ENCODE measurements around the gene CPT1B. TPM values are rescaled to one million over a fixed set of nuclear protein-coding genes. Genes with fewer than 3 reads are reported as not detected.

Gene CPT1B
- total and polyA plus RNA-seq, 2 donors (not counting 1 experiment from before 2014, with no cell fraction given): 55.0 to 109 TPM

- 53% methylated on average over 67 of the region's 68 CpGs for WGBS (ENCODE audit: insufficient coverage)
- Histone ChIP-seq H3K9ac (ENCODE audit: low read length) (peak overlapping the region; percentile 71), H2AFZ (ENCODE audit: insufficient read depth, low read depth, low read length, poor library complexity, severe bottlenecking) (peak overlapping the region; percentile 93), H3K9me3 (ENCODE audit: control extremely low read depth in 1 of 3, control insufficient read depth in 2 of 3, insufficient read depth in 1 of 3, low read length in 2 of 3) (no peaks in the 10 kb centered on the region), H3K36me3 (replicated peaks in 1 of 2; ENCODE audit: control extremely low read depth in 1 of 2, control insufficient read depth in 1 of 2, extremely low read depth in 1 of 2, insufficient read depth in 2 of 2, low read length in 1 of 2) (no peaks in the 10 kb centered on the region), H3K4me1 (ENCODE audit: control insufficient read depth in 2 of 2, insufficient read depth in 2 of 2, low read length in 2 of 2) (peaks cover 27 to 35% of the 10 kb centered on the region in 2 donors), H3K4me3 (ENCODE audit: control extremely low read depth in 1 of 5, extremely low read depth in 1 of 5, insufficient read depth in 1 of 5, low read depth in 2 of 5, low read length in 4 of 5) (peak overlapping the region in 4 of 5 experiments; percentile 45 to 69 (median 58)), H3K27ac (ENCODE audit: low read length in 2 of 2) (peak overlapping the region; percentile 34 to 70), H3K79me2 (ENCODE audit: control insufficient read depth, insufficient read depth, low read length) (peaks cover 23% of the 10 kb centered on the region), H3K27me3 (replicated peaks in 1 of 4; ENCODE audit: control extremely low read depth in 1 of 4, control insufficient read depth in 3 of 4, insufficient read depth in 4 of 4, low read length in 3 of 4) (no peaks in the 10 kb centered on the region), H3K4me2 (replicated peaks; ENCODE audit: low read depth, low read length, poor library complexity, severe bottlenecking) (peak overlapping the region; percentile 98), H4K20me1 (ENCODE audit: control insufficient read depth, insufficient read depth, low read length, poor library complexity, severe bottlenecking) (no peaks in the 10 kb centered on the region)
- Mint-ChIP-seq H3K27ac (peak overlapping the region; percentile 71), H3K9me3 (ENCODE audit: insufficient read depth) (no peaks in the 10 kb centered on the region), H3K27me3 (no peaks in the 10 kb centered on the region), H3K4me3 (peak overlapping the region; percentile 72), H3K4me1 (peaks cover 28% of the 10 kb centered on the region)
- ATAC-seq (ENCODE audit: low read depth) (peak; percentile 15), DNase-seq (no peak)
- POLR2A ChIA-PET: interaction anchor here (1.0 to 2.7 kb wide), 9 partner anchors 10 to 79 kb away, joined by 4 to 23 read pairs (median 6); partner anchors contain the start of genes LMF2, NCAPH2 and SCO2
- CTCF ChIA-PET: interaction anchor here (0.9 to 3.9 kb wide), 8 partner anchors 10 to 72 kb away, joined by 4 to 19 read pairs (median 13); partner anchors contain the start of genes CHKB, SCO2 and SYCE3
- intact Hi-C loops (cut with micrococcal nuclease): loop anchor here (1.0 to 2.0 kb wide), 3 partner anchors 10 to 34 kb away; partner anchors contain the start of genes CHKB and SYCE3
- no peak for TF ChIP-seq EZH2 (IDR thresholded peaks at IDR 0.05; ENCODE audit: borderline replicate concordance, insufficient read depth, low read depth, low read length, poor library complexity, severe bottlenecking)
- TF ChIP-seq, protein P1, sequence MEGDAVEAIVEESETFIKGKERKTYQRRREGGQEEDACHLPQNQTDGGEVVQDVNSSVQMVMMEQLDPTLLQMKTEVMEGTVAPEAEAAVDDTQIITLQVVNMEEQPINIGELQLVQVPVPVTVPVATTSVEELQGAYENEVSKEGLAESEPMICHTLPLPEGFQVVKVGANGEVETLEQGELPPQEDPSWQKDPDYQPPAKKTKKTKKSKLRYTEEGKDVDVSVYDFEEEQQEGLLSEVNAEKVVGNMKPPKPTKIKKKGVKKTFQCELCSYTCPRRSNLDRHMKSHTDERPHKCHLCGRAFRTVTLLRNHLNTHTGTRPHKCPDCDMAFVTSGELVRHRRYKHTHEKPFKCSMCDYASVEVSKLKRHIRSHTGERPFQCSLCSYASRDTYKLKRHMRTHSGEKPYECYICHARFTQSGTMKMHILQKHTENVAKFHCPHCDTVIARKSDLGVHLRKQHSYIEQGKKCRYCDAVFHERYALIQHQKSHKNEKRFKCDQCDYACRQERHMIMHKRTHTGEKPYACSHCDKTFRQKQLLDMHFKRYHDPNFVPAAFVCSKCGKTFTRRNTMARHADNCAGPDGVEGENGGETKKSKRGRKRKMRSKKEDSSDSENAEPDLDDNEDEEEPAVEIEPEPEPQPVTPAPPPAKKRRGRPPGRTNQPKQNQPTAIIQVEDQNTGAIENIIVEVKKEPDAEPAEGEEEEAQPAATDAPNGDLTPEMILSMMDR (IDR thresholded peaks at IDR 0.05): no peak
Observed at GRCh38 chr22:50548921-50549790, 29.1 kb downstream of the CPT1B start.
